Measurements from ENCODE around the gene FKBP1C.
"Not testable (repeated sequence)": the region's sequence is repeated elsewhere in the genome, so short reads cannot be mapped to it uniquely, and the experiment has no call there.

FKBP1C gene

DNA sequence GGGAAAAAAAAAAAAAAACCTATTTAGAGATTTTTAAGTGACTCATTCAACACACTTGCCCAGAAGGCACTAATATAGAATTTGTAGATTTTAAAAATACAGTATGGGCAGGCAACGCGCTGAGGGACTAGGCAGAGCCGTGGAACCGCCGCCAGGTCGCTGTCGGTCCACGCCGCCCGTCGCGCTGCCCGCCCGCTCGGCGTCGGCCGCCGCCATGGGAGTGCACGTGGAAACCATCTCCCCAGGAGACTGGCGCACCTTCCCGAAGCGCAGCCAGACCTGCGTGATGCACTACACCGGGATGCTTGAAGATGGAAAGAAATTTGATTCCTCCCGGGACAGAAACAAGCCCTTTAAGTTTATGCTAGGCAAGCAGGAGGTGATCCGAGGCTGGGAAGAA is at the start of gene FKBP1C:
TSS of gene FKBP1C (plus strand) at position 127 of the 400 bp plus-strand sequence.
- H3K9ac ChIP-seq (ENCODE audit: low read length in 5 of 5); H3K4me1 ChIP-seq (ENCODE audit: control insufficient read depth in 5 of 5, insufficient read depth in 5 of 5, low read length in 5 of 5); H3K4me3 ChIP-seq (ENCODE audit: low read depth in 1 of 5, low read length in 5 of 5); H3K27me3 ChIP-seq (ENCODE audit: control insufficient read depth in 5 of 5, insufficient read depth in 4 of 5, low read length in 5 of 5); H3K27ac ChIP-seq (ENCODE audit: low read depth, low read length); H3K36me3 ChIP-seq (ENCODE audit: control insufficient read depth in 5 of 5, insufficient read depth in 5 of 5, low read length in 5 of 5): not testable (repeated sequence)
- peaks cover 3 to 13% (median 8%) of the 10 kb centered on the region in 5 donors for H3K9me3 ChIP-seq (ENCODE audit: control insufficient read depth in 5 of 5, low read length in 5 of 5)

DNA sequence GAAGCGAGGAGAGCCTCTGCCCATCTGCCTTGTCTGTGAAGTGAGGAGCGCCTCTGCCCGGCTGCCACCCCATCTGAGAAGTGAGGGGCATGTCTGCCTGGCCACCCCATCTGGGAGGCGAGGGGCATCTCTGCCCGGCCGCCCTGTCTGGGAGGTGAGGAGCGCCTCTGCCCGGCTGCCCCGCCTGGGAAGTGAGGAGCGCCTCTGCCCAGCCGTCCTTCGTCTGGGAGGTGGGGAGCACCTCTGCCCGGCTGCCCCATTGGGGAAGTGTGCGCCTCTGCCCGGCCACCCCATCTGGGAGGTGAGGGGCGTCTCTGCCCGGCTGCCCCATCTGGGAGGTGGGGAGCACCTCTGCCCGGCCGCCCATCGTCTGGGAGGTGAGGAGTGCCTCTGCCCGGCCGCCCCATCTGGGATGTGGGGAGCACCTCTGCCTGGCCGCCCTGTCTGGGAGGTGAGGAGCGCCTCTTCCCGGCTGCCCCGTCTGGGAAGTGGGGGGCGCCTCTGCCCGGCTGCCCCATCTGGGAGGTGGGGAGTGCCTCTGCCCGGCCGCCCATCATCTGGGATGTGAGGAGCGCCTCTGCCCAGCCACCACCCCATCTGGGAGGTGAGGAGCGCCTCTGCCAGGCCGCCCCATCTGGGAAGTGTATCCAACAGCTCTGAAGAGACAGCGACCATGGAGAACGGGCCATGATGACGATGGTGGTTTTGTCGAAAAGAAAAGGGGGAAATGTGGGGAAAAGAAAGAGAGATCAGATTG is 47.0 kb upstream of the FKBP1C start:
- not testable (repeated sequence) for H3K4me1 ChIP-seq (ENCODE audit: control insufficient read depth in 5 of 5, insufficient read depth in 5 of 5, low read length in 5 of 5); H3K9ac ChIP-seq (ENCODE audit: low read length in 5 of 5); H3K27ac ChIP-seq (ENCODE audit: low read depth, low read length); H3K9me3 ChIP-seq (ENCODE audit: control insufficient read depth in 5 of 5, low read length in 5 of 5); H3K27me3 ChIP-seq (ENCODE audit: control insufficient read depth in 5 of 5, insufficient read depth in 4 of 5, low read length in 5 of 5); H3K36me3 ChIP-seq (ENCODE audit: control insufficient read depth in 5 of 5, insufficient read depth in 5 of 5, low read length in 5 of 5); H3K4me3 ChIP-seq (ENCODE audit: low read depth in 1 of 5, low read length in 5 of 5)

DNA sequence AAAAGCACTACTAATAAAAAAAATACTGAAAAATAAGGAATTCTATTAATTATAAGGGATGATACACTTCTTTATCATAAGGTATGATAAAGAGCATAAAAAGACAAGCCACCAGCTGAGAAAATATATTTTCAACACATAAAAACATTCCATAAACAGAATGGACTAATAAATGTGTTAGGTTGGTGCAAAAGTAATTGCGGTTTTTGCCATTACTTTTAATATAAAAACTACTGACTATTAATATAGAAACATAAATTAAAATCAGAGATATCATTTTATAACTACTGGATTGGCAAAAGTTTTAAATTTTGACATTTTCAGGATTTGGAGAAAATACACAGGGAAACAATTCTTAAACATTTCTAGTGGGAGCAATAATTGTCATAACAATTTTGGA is 37.1 kb upstream of the FKBP1C start:
- no peaks in the 10 kb centered on the region for H3K27me3 ChIP-seq (ENCODE audit: control insufficient read depth in 5 of 5, insufficient read depth in 4 of 5, low read length in 5 of 5)
- no peaks in the 10 kb centered on the region for H3K36me3 ChIP-seq (ENCODE audit: control insufficient read depth in 5 of 5, insufficient read depth in 5 of 5, low read length in 5 of 5)
- H3K27ac ChIP-seq (ENCODE audit: low read depth, low read length) = no peak overlapping the region
- H3K4me3 ChIP-seq (ENCODE audit: low read depth in 1 of 5, low read length in 5 of 5) = no peak overlapping the region
- no peaks in the 10 kb centered on the region for H3K4me1 ChIP-seq (ENCODE audit: control insufficient read depth in 5 of 5, insufficient read depth in 5 of 5, low read length in 5 of 5)
- no peaks in the 10 kb centered on the region for H3K9me3 ChIP-seq (ENCODE audit: control insufficient read depth in 5 of 5, low read length in 5 of 5)
- H3K9ac ChIP-seq (ENCODE audit: low read length in 5 of 5) = no peak overlapping the region

DNA sequence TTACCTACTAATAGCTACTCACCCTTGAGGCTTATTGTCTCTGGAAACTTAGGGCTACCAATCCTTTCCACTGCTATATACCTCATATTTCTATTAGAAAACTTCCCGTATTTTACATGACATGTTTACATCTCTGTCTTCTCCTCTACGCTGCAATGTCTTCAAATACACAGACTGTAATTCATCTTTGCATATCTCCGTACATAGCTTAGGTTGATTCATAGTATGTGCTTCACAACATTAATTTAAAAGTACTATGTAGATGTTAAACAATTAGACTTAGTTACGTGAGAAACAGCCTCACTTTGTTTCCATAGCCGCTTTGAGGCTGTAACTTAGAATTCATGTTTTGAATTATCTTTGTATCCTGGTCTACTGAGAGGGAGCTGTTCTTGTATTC is 35.1 kb upstream of the FKBP1C start:
- Histone ChIP-seq H3K27me3 (ENCODE audit: control insufficient read depth in 5 of 5, insufficient read depth in 4 of 5, low read length in 5 of 5) (no peaks in the 10 kb centered on the region), H3K9me3 (ENCODE audit: control insufficient read depth in 5 of 5, low read length in 5 of 5) (no peaks in the 10 kb centered on the region), H3K9ac (ENCODE audit: low read length in 5 of 5) (no peak overlapping the region), H3K27ac (ENCODE audit: low read depth, low read length) (no peak overlapping the region), H3K4me3 (ENCODE audit: low read depth in 1 of 5, low read length in 5 of 5) (no peak overlapping the region), H3K4me1 (ENCODE audit: control insufficient read depth in 5 of 5, insufficient read depth in 5 of 5, low read length in 5 of 5) (no peaks in the 10 kb centered on the region), H3K36me3 (ENCODE audit: control insufficient read depth in 5 of 5, insufficient read depth in 5 of 5, low read length in 5 of 5) (no peaks in the 10 kb centered on the region)

DNA sequence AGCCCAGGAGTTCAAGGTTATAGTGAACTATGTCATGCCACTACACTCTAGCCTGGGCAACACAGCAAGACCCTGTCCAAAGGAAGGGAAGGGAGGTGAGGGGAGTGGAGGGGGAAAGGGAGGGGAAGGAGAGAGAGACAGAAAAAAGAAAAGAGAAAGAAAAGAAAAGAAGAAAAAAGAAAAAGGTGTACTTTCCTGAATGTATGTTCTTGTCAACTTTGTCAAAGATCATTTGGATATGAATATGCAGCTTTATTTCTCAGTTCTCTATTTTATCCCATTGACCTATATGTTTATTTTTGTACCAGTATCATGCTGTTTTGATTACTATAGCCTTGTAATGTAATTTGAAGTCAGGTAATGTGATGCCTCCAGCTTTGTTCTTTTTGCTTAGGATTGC is 30.9 kb upstream of the FKBP1C start:
- Histone ChIP-seq H3K9ac (ENCODE audit: low read length in 5 of 5) (no peak overlapping the region), H3K4me1 (ENCODE audit: control insufficient read depth in 5 of 5, insufficient read depth in 5 of 5, low read length in 5 of 5) (no peaks in the 10 kb centered on the region), H3K9me3 (ENCODE audit: control insufficient read depth in 5 of 5, low read length in 5 of 5) (no peaks in the 10 kb centered on the region), H3K27me3 (ENCODE audit: control insufficient read depth in 5 of 5, insufficient read depth in 4 of 5, low read length in 5 of 5) (no peaks in the 10 kb centered on the region), H3K36me3 (ENCODE audit: control insufficient read depth in 5 of 5, insufficient read depth in 5 of 5, low read length in 5 of 5) (no peaks in the 10 kb centered on the region), H3K27ac (ENCODE audit: low read depth, low read length) (no peak overlapping the region), H3K4me3 (ENCODE audit: low read depth in 1 of 5, low read length in 5 of 5) (no peak overlapping the region)

DNA sequence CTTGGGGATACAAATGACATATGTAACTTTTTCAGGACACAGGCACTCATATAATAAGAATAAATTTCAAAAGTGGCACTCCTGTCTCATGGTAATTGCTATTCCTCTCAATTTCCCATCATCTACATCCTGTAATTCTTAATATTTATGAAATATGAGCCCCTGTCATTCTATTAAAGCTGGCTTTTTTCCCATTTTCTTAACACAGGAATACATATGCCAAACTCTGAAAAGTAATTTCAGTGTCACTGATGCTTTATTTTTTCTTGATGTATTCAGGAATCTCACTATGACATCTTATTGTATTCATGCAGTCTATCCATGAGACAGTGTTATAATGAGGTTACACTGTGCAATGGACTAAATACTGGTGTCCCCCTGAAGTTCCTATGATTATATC is 24.3 kb upstream of the FKBP1C start:
- Histone ChIP-seq H3K27ac (ENCODE audit: low read depth, low read length) (no peak overlapping the region), H3K36me3 (ENCODE audit: control insufficient read depth in 5 of 5, insufficient read depth in 5 of 5, low read length in 5 of 5) (no peaks in the 10 kb centered on the region), H3K4me1 (ENCODE audit: control insufficient read depth in 5 of 5, insufficient read depth in 5 of 5, low read length in 5 of 5) (no peaks in the 10 kb centered on the region), H3K27me3 (ENCODE audit: control insufficient read depth in 5 of 5, insufficient read depth in 4 of 5, low read length in 5 of 5) (no peaks in the 10 kb centered on the region), H3K9ac (ENCODE audit: low read length in 5 of 5) (no peak overlapping the region), H3K4me3 (ENCODE audit: low read depth in 1 of 5, low read length in 5 of 5) (no peak overlapping the region), H3K9me3 (ENCODE audit: control insufficient read depth in 5 of 5, low read length in 5 of 5) (peaks cover 0 to 3% (median 0%) of the 10 kb centered on the region in 5 donors)

DNA sequence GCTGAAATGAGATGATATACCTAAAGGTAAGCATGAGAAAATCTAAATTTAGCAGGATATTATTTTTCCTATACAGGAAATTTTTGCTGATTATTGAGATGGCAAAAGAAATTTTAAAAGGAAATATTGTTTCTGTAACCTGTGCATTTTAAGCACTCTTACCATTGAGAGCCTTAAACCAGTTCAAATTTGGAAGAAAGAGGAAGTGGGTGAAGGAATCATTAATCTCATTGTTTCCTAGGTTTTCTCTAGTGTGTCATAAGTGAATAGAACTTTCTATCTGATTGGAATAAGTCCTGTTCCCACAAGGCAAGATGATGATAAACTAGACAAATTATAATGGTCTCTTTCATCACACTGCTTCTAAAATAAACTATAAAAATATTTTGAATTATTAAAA is 22.4 kb upstream of the FKBP1C start:
- Histone ChIP-seq H3K27ac (ENCODE audit: low read depth, low read length) (no peak overlapping the region), H3K4me3 (ENCODE audit: low read depth in 1 of 5, low read length in 5 of 5) (no peak overlapping the region), H3K36me3 (ENCODE audit: control insufficient read depth in 5 of 5, insufficient read depth in 5 of 5, low read length in 5 of 5) (no peaks in the 10 kb centered on the region), H3K9me3 (ENCODE audit: control insufficient read depth in 5 of 5, low read length in 5 of 5) (peaks cover 0 to 3% (median 0%) of the 10 kb centered on the region in 5 donors), H3K9ac (ENCODE audit: low read length in 5 of 5) (no peak overlapping the region), H3K27me3 (ENCODE audit: control insufficient read depth in 5 of 5, insufficient read depth in 4 of 5, low read length in 5 of 5) (no peaks in the 10 kb centered on the region), H3K4me1 (ENCODE audit: control insufficient read depth in 5 of 5, insufficient read depth in 5 of 5, low read length in 5 of 5) (no peaks in the 10 kb centered on the region)

DNA sequence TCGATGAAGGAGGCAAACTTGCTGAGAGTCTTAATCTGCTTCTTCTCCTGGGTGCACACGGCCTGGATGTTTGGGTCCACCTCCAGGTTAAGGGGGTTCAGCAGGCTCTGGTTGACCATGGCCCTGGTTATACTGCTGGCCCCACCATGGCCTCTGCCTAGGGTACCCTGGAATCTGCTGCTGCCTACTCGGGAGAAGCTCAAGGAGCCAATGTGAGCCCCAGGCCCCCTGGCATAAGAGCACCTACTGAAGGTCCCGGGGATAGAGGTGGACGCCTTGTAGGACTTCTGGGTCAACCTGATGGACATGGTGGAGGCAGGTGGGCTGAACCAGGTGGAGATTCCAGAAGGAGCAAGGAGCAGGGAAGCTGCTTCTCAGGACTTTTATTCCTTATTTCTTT is 17.9 kb upstream of the FKBP1C start:
- Histone ChIP-seq H3K27ac (ENCODE audit: low read depth, low read length) (no peak overlapping the region), H3K27me3 (ENCODE audit: control insufficient read depth in 5 of 5, insufficient read depth in 4 of 5, low read length in 5 of 5) (no peaks in the 10 kb centered on the region), H3K9me3 (ENCODE audit: control insufficient read depth in 5 of 5, low read length in 5 of 5) (peaks cover 0 to 3% (median 0%) of the 10 kb centered on the region in 5 donors), H3K36me3 (ENCODE audit: control insufficient read depth in 5 of 5, insufficient read depth in 5 of 5, low read length in 5 of 5) (no peaks in the 10 kb centered on the region), H3K4me1 (ENCODE audit: control insufficient read depth in 5 of 5, insufficient read depth in 5 of 5, low read length in 5 of 5) (no peaks in the 10 kb centered on the region), H3K9ac (ENCODE audit: low read length in 5 of 5) (no peak overlapping the region), H3K4me3 (ENCODE audit: low read depth in 1 of 5, low read length in 5 of 5) (no peak overlapping the region)

DNA sequence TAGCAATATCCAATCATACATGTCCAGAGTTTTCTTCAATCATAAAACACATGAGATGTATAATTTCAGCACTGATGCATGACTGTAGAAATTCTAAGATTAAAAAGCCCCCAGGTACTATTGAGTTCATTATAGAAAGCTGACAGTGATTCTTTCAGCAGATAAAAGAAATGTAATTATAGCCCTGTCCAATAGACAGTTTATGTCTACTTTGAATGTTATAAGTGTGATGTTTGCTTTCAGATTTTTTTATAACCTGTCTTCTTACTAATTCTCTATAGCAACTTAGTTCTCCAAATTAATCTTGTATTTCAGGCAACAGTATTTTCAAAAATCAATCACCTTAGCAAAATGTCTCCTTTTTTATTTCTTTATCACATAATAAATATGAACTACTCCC is 13.5 kb upstream of the FKBP1C start:
- H3K9me3 ChIP-seq (ENCODE audit: control insufficient read depth in 5 of 5, low read length in 5 of 5) = peaks cover 0 to 2% (median 0%) of the 10 kb centered on the region in 5 donors
- H3K4me3 ChIP-seq (ENCODE audit: low read depth in 1 of 5, low read length in 5 of 5) = no peak overlapping the region
- no peaks in the 10 kb centered on the region for H3K36me3 ChIP-seq (ENCODE audit: control insufficient read depth in 5 of 5, insufficient read depth in 5 of 5, low read length in 5 of 5)
- no peak overlapping the region for H3K27ac ChIP-seq (ENCODE audit: low read depth, low read length)
- no peaks in the 10 kb centered on the region for H3K4me1 ChIP-seq (ENCODE audit: control insufficient read depth in 5 of 5, insufficient read depth in 5 of 5, low read length in 5 of 5)
- no peak overlapping the region for H3K9ac ChIP-seq (ENCODE audit: low read length in 5 of 5)
- no peaks in the 10 kb centered on the region for H3K27me3 ChIP-seq (ENCODE audit: control insufficient read depth in 5 of 5, insufficient read depth in 4 of 5, low read length in 5 of 5)

DNA sequence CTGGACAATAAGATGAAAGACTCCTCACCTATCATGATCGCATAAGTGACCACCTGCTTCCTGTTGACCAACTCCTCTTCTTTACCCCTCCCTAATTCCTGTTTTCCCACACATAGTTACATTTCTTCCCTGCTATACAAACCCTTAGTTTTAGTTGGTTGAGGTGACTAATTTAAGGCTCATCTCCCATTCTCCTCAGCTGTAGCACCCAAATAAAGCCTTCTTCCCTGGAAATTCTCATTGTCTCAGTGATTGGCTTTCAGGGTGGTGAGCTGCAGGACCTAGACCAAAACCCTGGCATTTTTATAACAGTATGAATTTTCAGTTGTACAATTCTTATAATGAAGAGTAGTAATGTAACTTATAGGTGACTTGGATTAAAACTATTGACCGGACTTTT is 2.1 kb downstream of the FKBP1C start:
- H3K36me3 ChIP-seq (ENCODE audit: control insufficient read depth in 5 of 5, insufficient read depth in 5 of 5, low read length in 5 of 5) = no peaks in the 10 kb centered on the region
- no peak overlapping the region for H3K4me3 ChIP-seq (ENCODE audit: low read depth in 1 of 5, low read length in 5 of 5)
- peaks cover 3 to 13% (median 8%) of the 10 kb centered on the region in 5 donors for H3K9me3 ChIP-seq (ENCODE audit: control insufficient read depth in 5 of 5, low read length in 5 of 5)
- H3K9ac ChIP-seq (ENCODE audit: low read length in 5 of 5) = no peak overlapping the region
- no peaks in the 10 kb centered on the region for H3K4me1 ChIP-seq (ENCODE audit: control insufficient read depth in 5 of 5, insufficient read depth in 5 of 5, low read length in 5 of 5)
- no peaks in the 10 kb centered on the region for H3K27me3 ChIP-seq (ENCODE audit: control insufficient read depth in 5 of 5, insufficient read depth in 4 of 5, low read length in 5 of 5)
- no peak overlapping the region for H3K27ac ChIP-seq (ENCODE audit: low read depth, low read length)

All from subcutaneous abdominal adipose tissue (tissue), 5 donors.